GM23338 (cell line): ENCODE results near the gene MYOF. TPM values are rescaled to one million over a fixed set of nuclear protein-coding genes. Genes with fewer than 3 reads are reported as not detected.
"Not testable (repeated sequence)": the region's sequence is repeated elsewhere in the genome, so short reads cannot be mapped to it uniquely, and the experiment has no call there.

Experiments
- ATAC-seq: fragments of 200-7000 bp; cut with Tn5 transposase; 3 replicates; pipeline ENCODE4 v1.9.1; 2020
- DNase-seq: peaks from one replicate; pipeline ENCODE4 v3.0.0-alpha.2; 2015; ENCODE audit warnings: low spot score
- H2AFZ ChIP-seq: fragments of 200-600 bp; sonication (generic); 2 replicates; pipeline ENCODE4 v1.8.0; 2016; ENCODE audit warnings: antibody characterized with exemption, mild to moderate bottlenecking, moderate library complexity
- H3F3A ChIP-seq: fragments of 200-600 bp; sonication (generic); replicated peaks from 2 replicates; pipeline ENCODE4 v1.8.0; 2017; ENCODE audit warnings: antibody characterized with exemption, mixed run types, low read depth
- H3K27ac ChIP-seq: fragments of 200-600 bp; sonication (generic); 2 replicates; pipeline ENCODE4 v1.6.1; 2016; ENCODE audit warnings: low read depth
- H3K27me3 ChIP-seq: fragments of 200-600 bp; sonication (generic); 2 replicates; pipeline ENCODE4 v1.8.0; 2016; ENCODE audit warnings: mild to moderate bottlenecking, mixed run types, moderate library complexity; ENCODE audit not compliant: insufficient read depth
- H3K36me3 ChIP-seq: fragments of 200-600 bp; sonication (generic); 2 replicates; pipeline ENCODE4 v1.8.0; 2016; ENCODE audit warnings: mild to moderate bottlenecking; ENCODE audit not compliant: insufficient read depth
- H3K4me1 ChIP-seq: fragments of 200-600 bp; sonication (generic); 2 replicates; pipeline ENCODE4 v1.8.0; 2016; ENCODE audit warnings: mild to moderate bottlenecking, moderate library complexity; ENCODE audit not compliant: insufficient read depth
- H3K4me2 ChIP-seq: fragments of 200-600 bp; sonication (generic); 2 replicates; pipeline ENCODE4 v1.7.1; 2017; ENCODE audit warnings: mixed run types
- H3K4me3 ChIP-seq: fragments of 200-600 bp; sonication (generic); 2 replicates; pipeline ENCODE4 v1.6.1; 2016; ENCODE audit warnings: mixed run types
- H3K79me2 ChIP-seq: fragments of 200-600 bp; sonication (generic); replicated peaks from 2 replicates; pipeline ENCODE4 v1.8.0; 2017; ENCODE audit warnings: mild to moderate bottlenecking; ENCODE audit not compliant: insufficient read depth
- H3K9me2 ChIP-seq: fragments of 200-600 bp; sonication (generic); 2 replicates; pipeline ENCODE4 v1.8.0; 2017; ENCODE audit not compliant: insufficient read depth
- H4K20me1 ChIP-seq: fragments of 200-600 bp; sonication (generic); replicated peaks from 2 replicates; pipeline ENCODE4 v1.8.0; 2017; ENCODE audit warnings: mild to moderate bottlenecking; ENCODE audit not compliant: insufficient read depth
- H3K27ac Mint-ChIP-seq: 2 replicates; pipeline ENCODE4 v1.8.0; 2020; ENCODE audit warnings: inconsistent platforms, mild to moderate bottlenecking, moderate library complexity, mixed read lengths
- H3K27me3 Mint-ChIP-seq: 3 replicates; pipeline ENCODE4 v1.8.0; 2022; ENCODE audit warnings: low read depth, mild to moderate bottlenecking, moderate library complexity, mixed read lengths, inconsistent platforms; ENCODE audit not compliant: insufficient read depth, poor library complexity
- H3K36me3 Mint-ChIP-seq: 3 replicates; pipeline ENCODE4 v1.8.0; 2021; ENCODE audit warnings: low read depth, mild to moderate bottlenecking, inconsistent platforms, moderate library complexity, mixed read lengths
- H3K4me1 Mint-ChIP-seq: 3 replicates; pipeline ENCODE4 v1.8.0; 2020; ENCODE audit warnings: mild to moderate bottlenecking, inconsistent platforms, mixed read lengths
- H3K4me3 Mint-ChIP-seq: 3 replicates; pipeline ENCODE4 v1.8.0; 2021; ENCODE audit warnings: moderate library complexity, mild to moderate bottlenecking, inconsistent platforms, mixed read lengths
- H3K9me3 Mint-ChIP-seq: 3 replicates; pipeline ENCODE4 v1.8.0; 2020; ENCODE audit warnings: moderate library complexity, mild to moderate bottlenecking, inconsistent platforms, mixed read lengths
- CREB1 ChIP-seq: fragments of 250-450 bp; sonication (Bioruptor Pico); IDR thresholded peaks from 2 replicates; pipeline ENCODE4 v1.5.0; 2020; ENCODE audit warnings: low read depth, mild to moderate bottlenecking, moderate library complexity
- CTCF ChIP-seq, 2 experiments: fragments of 200-600 bp in 1 of 2; sonication (generic) in 1 of 2; conservative IDR thresholded peaks; 2 replicates each; pipeline versions ENCODE4 v1.5.1 to v1.6.1; 2016 to 2017; ENCODE audit warnings: antibody characterized with exemption in 2 of 2, low read depth in 2 of 2, mild to moderate bottlenecking in 2 of 2, moderate library complexity in 1 of 2
- EZH2 ChIP-seq: fragments of 200-600 bp; sonication (generic); IDR thresholded peaks from one replicate; pipeline ENCODE4 v1.8.0; 2017; ENCODE audit warnings: antibody characterized with exemption, mild to moderate bottlenecking, low read depth; ENCODE audit not compliant: unreplicated experiment
- EZH2phosphoT487 ChIP-seq: fragments of 200-600 bp; sonication (generic); IDR thresholded peaks from one replicate; pipeline ENCODE4 v1.8.1; 2018; ENCODE audit warnings: antibody characterized with exemption; ENCODE audit not compliant: unreplicated experiment
- JUNB ChIP-seq: IDR thresholded peaks from one replicate; pipeline ENCODE4 v1.6.1; 2016; ENCODE audit warnings: antibody characterized with exemption; ENCODE audit not compliant: unreplicated experiment
- NANOG ChIP-seq: IDR thresholded peaks from 2 replicates; pipeline ENCODE4 v1.6.1; 2016; ENCODE audit warnings: antibody characterized with exemption, borderline replicate concordance
- STAT1 ChIP-seq: IDR thresholded peaks from one replicate; pipeline ENCODE4 v1.6.1; 2016; ENCODE audit warnings: antibody characterized with exemption; ENCODE audit not compliant: unreplicated experiment
- ZNF114 ChIP-seq: fragments of 250-450 bp; sonication (Bioruptor Pico); IDR thresholded peaks from 2 replicates; pipeline ENCODE4 v1.5.0; 2020; ENCODE audit warnings: mild to moderate bottlenecking, moderate library complexity
- ZNF462 ChIP-seq: fragments of 250-450 bp; sonication (Bioruptor Pico); IDR thresholded peaks from 2 replicates; pipeline ENCODE4 v1.5.0; 2020; ENCODE audit warnings: mild to moderate bottlenecking, moderate library complexity
- polyA plus RNA-seq: library from polyadenylated mRNA; unstranded; fragments of >200 nt; fragmentation: Nextera tagmentation; extraction: Ambion mirVana; gene quantifications from 2 replicates; pipeline ENCODE4 v1.2.1, GENCODE V29; 2016
- total RNA-seq: library from RNA; depleted of rRNA; stranded (reverse); fragments of >200 nt; shearing (Covaris generic); gene quantifications from 2 replicates; pipeline ENCODE4 v1.2.3, GENCODE V29; 2014

MYOF gene
- total and polyA plus RNA-seq, 2 experiments from 2014 or later: 0.82 to 1.4 TPM

GRCh38 chr10:93443481-93443880, 38.7 kb downstream of the MYOF start (continued):
- TF ChIP-seq CTCF (conservative IDR thresholded peaks at IDR 0.05; ENCODE audit: low read depth in 2 of 2): no peak
- TF ChIP-seq JUNB: no peak
- TF ChIP-seq NANOG: no peak
- no peak for TF ChIP-seq CREB1
- no peak for TF ChIP-seq EZH2
- TF ChIP-seq EZH2phosphoT487: no peak

GRCh38 chr10:93442721-93443120, 39.4 kb downstream of the MYOF start:
- not testable (repeated sequence) for H3K4me2 ChIP-seq, H3K9me2 ChIP-seq, H3K36me3 ChIP-seq, ATAC-seq, H2AFZ ChIP-seq, H3K9me3 Mint-ChIP-seq, H3K4me3 ChIP-seq, H3K27me3 ChIP-seq, DNase-seq, H3K27ac ChIP-seq, H4K20me1 ChIP-seq, H3K4me3 Mint-ChIP-seq, H3K79me2 ChIP-seq, H3K27ac Mint-ChIP-seq, H3K36me3 Mint-ChIP-seq
- peaks cover 27% of the 10 kb centered on the region for H3K4me1 ChIP-seq
- H3K27me3 Mint-ChIP-seq: peaks cover 16% of the 10 kb centered on the region
- H3K4me1 Mint-ChIP-seq: peaks cover 67% of the 10 kb centered on the region
- peaks cover 12% of the 10 kb centered on the region; the same call in 1 of the 2 replicates for H3F3A ChIP-seq

- peaks cover 34% of the 10 kb centered on the region for H3K4me1 ChIP-seq
- H3K4me1 Mint-ChIP-seq: peaks cover 73% of the 10 kb centered on the region
- TF ChIP-seq JUNB: no peak
- TF ChIP-seq STAT1: no peak
- TF ChIP-seq CREB1: no peak
- TF ChIP-seq ZNF462 (CRISPR knock-in tag): no peak
- no peak for TF ChIP-seq ZNF114 (CRISPR knock-in tag)
Observed at GRCh38 chr10:93440591-93441091, 41.5 kb downstream of the MYOF start.

More at GRCh38 chr10:93440591-93441091, 41.5 kb downstream of the MYOF start:
- Mint-ChIP-seq H3K36me3 (no peaks in the 10 kb centered on the region), H3K4me3 (no peak overlapping the region), H3K27me3 (peaks cover 15% of the 10 kb centered on the region), H3K9me3 (no peaks in the 10 kb centered on the region; the same call in 2 of the 3 replicates), H3K27ac (peak overlapping the region; percentile 5; the same call in 1 of the 2 replicates)
- H3K4me3 ChIP-seq: no peak overlapping the region
- H2AFZ ChIP-seq: no peak overlapping the region
- H3K27ac ChIP-seq: no peak overlapping the region
- H3K79me2 ChIP-seq: no peaks in the 10 kb centered on the region
- DNase-seq (no peak), ATAC-seq (no peak)
- no peak overlapping the region for H3K4me2 ChIP-seq
- H3K27me3 ChIP-seq: no peaks in the 10 kb centered on the region
- no peaks in the 10 kb centered on the region for H3K36me3 ChIP-seq
- no peaks in the 10 kb centered on the region for H3K9me2 ChIP-seq
- no peaks in the 10 kb centered on the region for H4K20me1 ChIP-seq
- H3F3A ChIP-seq: peaks cover 12% of the 10 kb centered on the region; the same call in 1 of the 2 replicates
